ENCODE results near the gene HNRNPA0.

The HNRNPA0 gene

DNA sequence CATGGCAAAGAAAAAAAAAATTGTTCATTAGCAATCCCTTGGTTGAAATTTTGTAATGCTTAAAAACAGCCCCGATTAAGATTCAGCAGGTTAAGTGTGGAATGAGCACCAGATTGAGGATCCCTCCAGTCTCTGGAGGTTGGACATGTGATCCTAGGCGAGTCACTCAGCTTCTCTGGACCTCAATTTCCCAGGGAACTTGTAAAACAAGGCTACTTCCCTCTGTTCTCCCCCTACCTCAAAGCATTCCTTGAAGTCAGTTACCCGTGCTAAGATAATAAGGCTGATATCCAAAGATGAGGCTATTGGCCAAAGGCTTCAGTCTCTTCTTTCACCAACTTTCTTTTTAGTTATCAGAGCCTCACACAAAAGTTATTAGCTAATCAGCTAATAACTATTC is 21.2 kb downstream of the HNRNPA0 start:
- Histone ChIP-seq H3K4me2 (ENCODE audit: low read length) (no peak overlapping the region), H4K20me1 (ENCODE audit: insufficient read depth, low read length) (no peaks in the 10 kb centered on the region), H3K79me2 (ENCODE audit: low read length) (no peaks in the 10 kb centered on the region), H3K4me1 (ENCODE audit: low read length) (peaks cover 8% of the 10 kb centered on the region), H3K9ac (ENCODE audit: low read length) (no peak overlapping the region), H3K4me3 (ENCODE audit: low read length) (no peak overlapping the region), H3K27ac (ENCODE audit: low read length) (no peak overlapping the region), H3K9me3 (ENCODE audit: insufficient read depth, low read length) (no peaks in the 10 kb centered on the region), H3K36me3 (replicated peaks; ENCODE audit: low read depth, low read length) (no peaks in the 10 kb centered on the region), H2AFZ (ENCODE audit: low read depth, low read length) (no peak overlapping the region), H3K27me3 (ENCODE audit: low read depth, low read length) (no peaks in the 10 kb centered on the region)
- TF ChIP-seq, protein P1, sequence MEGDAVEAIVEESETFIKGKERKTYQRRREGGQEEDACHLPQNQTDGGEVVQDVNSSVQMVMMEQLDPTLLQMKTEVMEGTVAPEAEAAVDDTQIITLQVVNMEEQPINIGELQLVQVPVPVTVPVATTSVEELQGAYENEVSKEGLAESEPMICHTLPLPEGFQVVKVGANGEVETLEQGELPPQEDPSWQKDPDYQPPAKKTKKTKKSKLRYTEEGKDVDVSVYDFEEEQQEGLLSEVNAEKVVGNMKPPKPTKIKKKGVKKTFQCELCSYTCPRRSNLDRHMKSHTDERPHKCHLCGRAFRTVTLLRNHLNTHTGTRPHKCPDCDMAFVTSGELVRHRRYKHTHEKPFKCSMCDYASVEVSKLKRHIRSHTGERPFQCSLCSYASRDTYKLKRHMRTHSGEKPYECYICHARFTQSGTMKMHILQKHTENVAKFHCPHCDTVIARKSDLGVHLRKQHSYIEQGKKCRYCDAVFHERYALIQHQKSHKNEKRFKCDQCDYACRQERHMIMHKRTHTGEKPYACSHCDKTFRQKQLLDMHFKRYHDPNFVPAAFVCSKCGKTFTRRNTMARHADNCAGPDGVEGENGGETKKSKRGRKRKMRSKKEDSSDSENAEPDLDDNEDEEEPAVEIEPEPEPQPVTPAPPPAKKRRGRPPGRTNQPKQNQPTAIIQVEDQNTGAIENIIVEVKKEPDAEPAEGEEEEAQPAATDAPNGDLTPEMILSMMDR (IDR thresholded peaks at IDR 0.05; ENCODE audit: low read depth, low read length) = no peak
- no peak for TF ChIP-seq EZH2phosphoT487 (IDR thresholded peaks at IDR 0.05; ENCODE audit: low read depth)

DNA sequence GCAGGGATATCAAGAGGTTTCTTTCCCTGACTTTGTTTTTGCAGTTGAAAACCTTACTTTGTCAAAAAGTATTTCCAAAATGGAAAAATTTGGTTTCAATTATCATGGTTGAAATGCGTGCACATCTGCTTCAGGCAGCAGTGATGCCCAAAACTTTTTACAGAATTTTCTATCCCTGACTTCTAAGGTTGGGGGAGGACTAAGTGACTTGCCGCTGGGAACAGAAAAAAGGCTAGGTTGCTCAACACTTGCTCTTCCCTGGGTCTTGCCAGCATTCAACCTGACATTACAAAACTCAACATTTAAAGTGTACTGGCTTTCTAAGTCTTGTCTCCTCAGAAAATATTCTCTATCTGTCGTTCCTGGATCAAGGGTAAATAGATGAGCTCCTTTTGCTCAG is 23.0 kb downstream of the HNRNPA0 start:
- no peaks in the 10 kb centered on the region for H3K9me3 ChIP-seq (ENCODE audit: insufficient read depth, low read length)
- no peak overlapping the region for H3K27ac ChIP-seq (ENCODE audit: low read length)
- TF ChIP-seq, protein P1 (IDR thresholded peaks at IDR 0.05; ENCODE audit: low read depth, low read length) = no peak
- TF ChIP-seq EZH2phosphoT487 (IDR thresholded peaks at IDR 0.05; ENCODE audit: low read depth) = no peak
- no peaks in the 10 kb centered on the region for H3K79me2 ChIP-seq (ENCODE audit: low read length)
- no peak overlapping the region for H3K9ac ChIP-seq (ENCODE audit: low read length)
- no peaks in the 10 kb centered on the region for H3K36me3 ChIP-seq (replicated peaks; ENCODE audit: low read depth, low read length)
- peaks cover 5% of the 10 kb centered on the region for H3K4me1 ChIP-seq (ENCODE audit: low read length)
- no peaks in the 10 kb centered on the region for H3K27me3 ChIP-seq (ENCODE audit: low read depth, low read length)
- no peaks in the 10 kb centered on the region for H4K20me1 ChIP-seq (ENCODE audit: insufficient read depth, low read length)
- no peak overlapping the region for H3K4me2 ChIP-seq (ENCODE audit: low read length)
- H2AFZ ChIP-seq (ENCODE audit: low read depth, low read length) = no peak overlapping the region
- no peak overlapping the region for H3K4me3 ChIP-seq (ENCODE audit: low read length)

DNA sequence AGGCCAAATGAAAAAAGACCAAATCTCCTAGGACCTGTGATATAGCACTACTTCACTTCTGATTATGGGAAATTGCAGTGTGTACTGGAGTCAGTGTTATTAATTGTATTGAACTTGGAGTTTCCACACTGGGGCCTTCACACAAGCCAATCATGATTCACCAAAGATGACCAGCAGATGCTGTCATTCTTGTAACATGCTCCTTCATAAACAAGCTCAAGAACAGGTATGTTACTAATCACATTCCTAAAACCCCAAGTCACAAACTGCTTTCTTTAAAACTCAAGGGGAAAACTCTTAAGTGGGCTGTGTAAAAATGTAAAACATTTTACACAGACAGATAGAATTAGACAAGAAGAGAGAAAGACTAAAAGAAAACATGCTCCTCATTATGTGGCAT is 23.8 kb downstream of the HNRNPA0 start:
- no peaks in the 10 kb centered on the region for H3K79me2 ChIP-seq (ENCODE audit: low read length)
- no peaks in the 10 kb centered on the region for H3K4me1 ChIP-seq (ENCODE audit: low read length)

DNA sequence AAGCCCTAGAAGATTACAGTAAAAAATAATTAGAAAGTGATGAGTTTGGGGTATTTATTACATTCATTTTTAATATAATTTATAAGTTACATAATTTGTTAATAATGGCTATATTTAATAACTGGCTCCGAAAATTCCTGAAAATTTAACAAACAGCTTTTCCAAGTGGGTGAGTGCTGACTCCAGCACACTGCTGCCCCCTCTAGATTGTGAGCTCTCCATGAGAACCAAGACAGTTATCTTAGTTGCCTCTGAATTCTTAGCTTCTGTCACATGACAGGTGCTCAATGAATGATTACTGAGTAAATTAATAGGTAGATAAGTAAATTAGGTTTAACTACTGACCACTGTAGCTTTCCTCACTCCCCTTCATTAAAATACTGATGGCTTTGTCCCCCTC is 26.1 kb downstream of the HNRNPA0 start:
- Histone ChIP-seq H3K79me2 (ENCODE audit: low read length) (no peaks in the 10 kb centered on the region), H3K27me3 (ENCODE audit: low read depth, low read length) (no peaks in the 10 kb centered on the region), H2AFZ (ENCODE audit: low read depth, low read length) (no peak overlapping the region), H3K4me1 (ENCODE audit: low read length) (no peaks in the 10 kb centered on the region), H3K4me3 (ENCODE audit: low read length) (no peak overlapping the region), H3K9ac (ENCODE audit: low read length) (no peak overlapping the region), H3K36me3 (replicated peaks; ENCODE audit: low read depth, low read length) (no peaks in the 10 kb centered on the region), H4K20me1 (ENCODE audit: insufficient read depth, low read length) (no peaks in the 10 kb centered on the region), H3K9me3 (ENCODE audit: insufficient read depth, low read length) (no peaks in the 10 kb centered on the region), H3K4me2 (ENCODE audit: low read length) (no peak overlapping the region), H3K27ac (ENCODE audit: low read length) (no peak overlapping the region)
- TF ChIP-seq EZH2phosphoT487 (IDR thresholded peaks at IDR 0.05; ENCODE audit: low read depth) = no peak
- TF ChIP-seq, protein P1 (IDR thresholded peaks at IDR 0.05; ENCODE audit: low read depth, low read length) = no peak

More for the DNA sequence above, 23.8 kb downstream of the HNRNPA0 start:
- Histone ChIP-seq H3K4me3 (ENCODE audit: low read length) (no peak overlapping the region), H4K20me1 (ENCODE audit: insufficient read depth, low read length) (no peaks in the 10 kb centered on the region), H3K27me3 (ENCODE audit: low read depth, low read length) (no peaks in the 10 kb centered on the region), H3K9me3 (ENCODE audit: insufficient read depth, low read length) (no peaks in the 10 kb centered on the region), H3K36me3 (replicated peaks; ENCODE audit: low read depth, low read length) (no peaks in the 10 kb centered on the region), H3K4me2 (ENCODE audit: low read length) (no peak overlapping the region), H3K9ac (ENCODE audit: low read length) (no peak overlapping the region), H2AFZ (ENCODE audit: low read depth, low read length) (no peak overlapping the region), H3K27ac (ENCODE audit: low read length) (no peak overlapping the region)
- TF ChIP-seq, protein P1 (IDR thresholded peaks at IDR 0.05; ENCODE audit: low read depth, low read length) = no peak
- TF ChIP-seq EZH2phosphoT487 (IDR thresholded peaks at IDR 0.05; ENCODE audit: low read depth) = no peak

All from OCI-LY3 (cell line).